GM18508 (cell line): ENCODE measurements around the gene TCF7L2.
"Not testable (repeated sequence)": the region's sequence is repeated elsewhere in the genome, so short reads cannot be mapped to it uniquely, and the experiment has no call there.

ENCODE experiments used
- ATAC-seq: cut with Tn5 transposase; IDR thresholded peaks from one replicate; pipeline ENCODE4 v1.9.1; 2021; ENCODE audit warnings: moderate number of reproducible peaks; ENCODE audit not compliant: insufficient read depth, unreplicated experiment

TCF7L2 gene

GRCh38 chr10:113059371-113059780 lies 109.3 kb downstream of the TCF7L2 start:
- ATAC-seq, result no peak

GRCh38 chr10:113060201-113061053 lies 110.4 kb downstream of the TCF7L2 start:
- ATAC-seq, result no peak

DNA sequence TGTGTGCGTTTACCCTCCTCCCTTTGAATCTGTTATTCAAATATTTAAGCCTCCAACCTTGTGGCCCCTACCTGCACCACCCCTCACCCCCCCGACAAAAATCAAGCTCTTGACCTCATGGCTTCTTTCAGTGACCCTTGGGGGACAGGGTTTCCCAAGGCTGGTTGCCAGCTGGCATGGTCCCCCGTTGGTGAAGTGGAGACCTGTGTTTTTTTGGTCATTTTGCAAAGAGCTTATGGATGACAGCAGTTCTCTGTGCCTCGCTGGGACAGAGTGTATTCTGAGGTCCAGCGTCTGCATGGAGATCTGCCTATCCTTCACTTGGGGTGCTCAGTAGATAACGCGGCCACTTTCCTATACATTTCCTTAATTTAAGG lies 111.0 kb downstream of the TCF7L2 start:
- ATAC-seq, result no peak

DNA sequence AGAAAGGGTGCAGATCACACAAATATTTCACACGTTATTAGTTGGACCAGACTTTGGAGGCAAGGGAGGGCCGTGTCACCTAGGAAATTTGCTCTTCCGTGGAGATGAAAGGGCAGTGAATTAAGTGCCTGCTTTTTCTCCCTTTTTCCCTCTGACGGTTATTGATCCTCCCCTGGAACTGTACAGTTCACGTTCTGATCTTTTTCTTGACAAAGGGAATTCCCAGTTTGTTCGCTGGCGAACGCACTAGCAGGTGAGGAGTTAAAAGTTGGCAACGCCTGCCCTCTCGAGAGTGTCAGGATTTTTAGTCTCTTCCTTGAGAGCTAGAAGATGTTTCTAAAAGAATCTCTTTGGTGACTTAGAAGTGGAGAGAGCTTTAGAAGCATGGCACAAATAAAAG lies 111.5 kb downstream of the TCF7L2 start:
- ATAC-seq, result no peak

- ATAC-seq, result no peak
Measured at GRCh38 chr10:113063043-113063967, 113.3 kb downstream of the TCF7L2 start.

- ATAC-seq, result no peak
Measured at GRCh38 chr10:113064039-113064438, 114.0 kb downstream of the TCF7L2 start.

DNA sequence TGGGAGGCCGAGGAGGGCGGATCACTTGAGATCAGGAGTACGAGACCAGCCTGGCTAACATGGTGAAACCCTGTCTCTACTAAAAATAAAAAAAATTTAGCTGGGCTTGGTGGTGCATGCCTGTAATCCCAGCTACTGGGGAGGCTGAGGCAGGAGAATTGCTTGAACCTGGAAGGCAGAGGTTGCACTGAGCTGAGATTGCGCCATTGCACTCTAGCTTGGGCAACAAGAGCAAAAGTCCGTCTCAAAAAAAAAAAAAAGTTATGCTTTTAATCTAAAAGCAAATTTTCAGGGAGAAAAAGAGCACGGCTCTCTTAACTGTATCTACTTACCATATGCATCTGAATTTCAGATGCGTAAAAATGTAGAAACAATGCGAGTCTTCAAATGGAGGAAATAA lies 116.1 kb downstream of the TCF7L2 start:
- not testable (repeated sequence) for ATAC-seq

DNA sequence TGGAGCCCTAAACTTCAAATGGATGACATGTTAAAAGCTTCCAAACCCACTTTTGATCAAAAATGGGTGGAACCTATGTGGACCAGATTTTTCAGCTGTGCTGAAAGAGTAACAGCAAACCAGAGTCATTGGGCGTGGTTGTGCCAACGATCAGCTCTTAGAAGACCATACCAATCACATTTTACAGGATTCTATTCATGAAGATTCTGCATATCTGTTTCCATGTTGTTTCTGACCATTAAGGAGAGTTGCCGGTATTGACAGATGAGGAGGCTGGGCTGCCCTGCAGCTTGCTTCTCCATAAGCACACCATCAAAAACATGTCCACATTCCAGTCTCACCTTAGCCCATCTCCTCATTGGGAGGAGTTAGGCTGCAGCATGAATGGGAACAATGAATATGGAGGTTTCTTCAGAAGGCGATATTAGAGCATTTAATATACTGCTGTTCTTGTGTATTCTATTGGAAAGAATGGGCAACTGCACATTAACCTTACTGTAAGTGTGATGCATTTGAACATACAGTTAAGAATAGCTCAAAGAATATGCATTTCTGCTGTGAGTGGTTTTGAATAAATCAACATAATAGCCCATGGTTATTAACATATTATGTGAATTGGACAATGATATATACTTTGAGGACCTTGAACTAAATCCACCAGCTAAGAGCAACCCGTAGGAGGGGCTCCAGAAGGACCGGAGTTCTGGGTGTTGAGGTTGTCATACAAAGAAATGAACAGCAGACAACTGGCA lies 116.7 kb downstream of the TCF7L2 start:
- ATAC-seq, result no peak

- ATAC-seq, result no peak
Measured at GRCh38 chr10:113067501-113067900, 117.5 kb downstream of the TCF7L2 start.

DNA sequence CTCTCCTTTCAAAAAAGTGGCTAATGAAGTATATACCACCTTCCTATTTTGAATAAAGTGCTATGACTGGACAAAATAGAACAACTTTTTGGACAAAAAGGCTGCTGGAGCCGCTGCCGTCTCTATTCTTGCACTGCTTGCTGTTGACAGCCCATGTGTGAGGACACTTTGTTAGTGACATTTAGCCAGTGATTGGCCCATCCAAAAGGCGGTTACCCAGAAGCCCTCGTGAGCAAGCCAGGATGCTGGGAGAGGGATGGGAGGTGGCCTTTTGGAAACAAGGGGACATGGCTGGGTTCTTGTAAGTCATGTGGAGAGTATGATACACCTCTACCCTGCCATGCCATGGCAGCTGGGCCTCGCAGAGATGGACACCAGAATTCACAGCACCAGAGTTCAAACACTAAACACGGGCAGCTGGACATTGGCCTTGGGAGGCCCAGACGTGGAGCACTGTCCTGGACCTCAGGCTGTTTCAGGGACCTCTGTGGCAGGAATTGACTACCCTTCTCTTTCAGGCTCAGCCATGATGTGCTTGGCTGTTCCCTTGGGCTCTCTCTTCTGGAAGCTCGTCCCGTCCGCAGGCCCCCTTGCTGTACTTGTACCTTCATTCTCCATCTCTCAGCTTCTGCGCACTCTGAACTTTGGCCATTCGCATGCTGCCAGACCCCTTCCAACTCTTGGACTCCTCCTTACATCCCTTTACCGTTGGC lies 118.3 kb downstream of the TCF7L2 start:
- no peak for ATAC-seq

DNA sequence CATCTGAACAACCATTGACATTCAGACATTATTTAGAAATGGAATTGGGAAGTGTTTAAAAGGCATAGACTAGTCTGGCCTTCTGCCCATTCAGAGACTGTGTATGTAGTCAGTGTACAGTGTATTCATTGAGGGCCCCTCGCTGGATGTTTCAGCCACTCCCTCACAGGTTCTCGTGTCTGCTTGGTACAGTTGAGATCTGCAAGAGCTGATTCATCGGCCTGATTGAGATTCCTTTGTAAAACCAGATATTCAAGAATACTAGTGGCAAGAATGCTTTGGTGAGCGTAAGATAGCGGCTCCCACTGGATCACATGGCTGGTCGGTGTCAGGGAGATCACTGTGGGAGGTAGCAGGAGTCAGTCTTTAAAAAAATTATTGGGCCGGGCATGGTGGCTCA lies 119.5 kb downstream of the TCF7L2 start:
- no peak for ATAC-seq

DNA sequence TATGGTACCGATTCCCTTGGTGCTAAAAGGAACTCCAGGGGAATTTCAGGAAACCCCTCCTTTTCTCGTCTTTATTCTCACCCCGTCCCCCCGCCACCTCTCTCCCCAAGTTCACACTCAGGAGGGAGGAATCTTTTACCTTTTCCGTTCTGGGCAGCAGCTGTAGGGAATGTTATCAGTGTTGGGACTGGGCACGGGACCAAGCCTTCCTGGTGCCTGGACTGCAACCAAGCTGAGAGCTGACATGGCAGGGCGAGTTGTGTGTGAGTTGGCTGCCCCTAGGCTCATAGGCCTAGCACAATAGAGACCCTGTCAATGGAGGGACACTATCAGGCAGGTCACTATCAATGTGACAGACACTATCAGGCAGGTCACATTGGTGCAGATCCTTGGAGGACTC lies 121.4 kb downstream of the TCF7L2 start:
- no peak for ATAC-seq

GRCh38 chr10:113073549-113074189 lies 123.6 kb downstream of the TCF7L2 start:
- no peak for ATAC-seq

DNA sequence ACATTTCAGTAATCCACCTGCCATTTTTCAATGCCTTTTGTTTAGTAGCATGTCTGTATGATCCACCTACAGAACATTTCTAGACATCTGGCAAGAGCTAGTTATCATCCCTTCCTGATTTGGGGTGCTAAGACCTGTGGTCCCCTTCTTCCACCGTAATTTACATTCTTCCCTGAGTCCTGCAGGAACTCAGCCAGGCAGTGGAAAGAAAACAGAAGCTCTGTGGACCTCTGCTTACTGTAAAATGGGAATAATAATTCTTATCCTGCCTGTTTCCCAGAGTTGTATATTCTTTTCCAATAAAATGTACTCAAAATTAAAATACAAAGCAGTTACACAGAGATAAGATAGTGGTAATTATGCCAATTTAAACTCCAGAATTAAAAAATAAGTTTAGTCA lies 126.9 kb downstream of the TCF7L2 start:
- ATAC-seq, result no peak

GRCh38 chr10:113078282-113078907 lies 128.3 kb downstream of the TCF7L2 start:
- ATAC-seq, result no peak

DNA sequence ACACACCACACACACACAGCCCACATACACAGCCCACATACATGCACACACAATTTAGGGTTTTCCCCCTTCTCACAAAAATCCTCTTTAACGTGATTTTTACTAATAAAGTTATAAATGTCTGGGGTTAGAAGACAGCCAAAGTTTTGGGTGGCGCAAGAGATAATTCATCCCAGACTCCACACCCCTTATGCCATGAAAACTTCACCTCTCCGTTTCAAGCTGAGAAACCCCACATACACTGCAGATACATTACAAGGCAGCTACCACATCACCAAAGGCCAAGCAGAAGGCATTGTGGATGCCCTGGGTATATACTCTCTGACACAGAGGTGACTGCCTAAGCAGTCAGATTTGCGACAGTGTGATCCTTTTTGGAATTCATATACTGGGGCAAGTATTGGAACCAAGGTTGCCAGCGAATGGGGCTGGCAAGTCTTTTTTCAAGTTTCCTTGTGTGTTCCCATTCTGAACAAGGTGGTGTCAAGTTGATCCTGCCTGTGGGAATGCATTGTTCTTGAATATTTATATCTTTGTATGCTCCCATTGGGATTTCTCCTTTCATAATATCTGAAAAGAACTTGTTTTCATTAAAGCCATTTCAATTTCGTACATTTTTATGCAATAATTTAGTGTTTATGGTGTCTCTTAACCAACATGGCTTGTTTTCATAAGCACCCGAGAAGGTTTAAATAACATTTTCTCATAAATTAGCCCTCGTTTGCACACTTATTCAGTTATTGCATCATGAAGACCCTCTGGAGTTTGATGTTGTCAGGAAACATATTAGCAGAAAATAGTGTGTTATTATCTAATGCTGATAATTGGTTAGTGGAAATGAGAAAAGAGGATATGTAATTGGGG lies 130.2 kb downstream of the TCF7L2 start:
- ATAC-seq, result no peak

- ATAC-seq, result no peak
Measured at GRCh38 chr10:113080925-113081229, 130.8 kb downstream of the TCF7L2 start.

- ATAC-seq, result no peak
Measured at GRCh38 chr10:113084031-113084430, 134.0 kb downstream of the TCF7L2 start.
